ENCODE results near the gene RIT2.

Gene RIT2

GRCh38 chr18:43115076-43115921, at the start of gene RIT2:
Gene RIT2 (minus strand): TSS chr18:43115685.
- no peak for DNase-seq

- DNase-seq = no peak
Observed at GRCh38 chr18:43161528-43161927, 46.0 kb upstream of the RIT2 start.

GRCh38 chr18:43160509-43160908, 45.0 kb upstream of the RIT2 start:
- DNase-seq = no peak

- DNase-seq = no peak
Observed at GRCh38 chr18:43159926-43160325, 44.4 kb upstream of the RIT2 start.

- DNase-seq = no peak
Observed at GRCh38 chr18:43159086-43159770, 43.7 kb upstream of the RIT2 start.

GRCh38 chr18:43158381-43158780, 42.9 kb upstream of the RIT2 start:
- no peak for DNase-seq

GRCh38 chr18:43155842-43156241, 40.4 kb upstream of the RIT2 start:
- no peak for DNase-seq

- no peak for DNase-seq
Observed at GRCh38 chr18:43148231-43148630, 32.7 kb upstream of the RIT2 start.

GRCh38 chr18:43141208-43141607, 25.7 kb upstream of the RIT2 start:
- no peak for DNase-seq

GRCh38 chr18:43139288-43139946, 23.9 kb upstream of the RIT2 start:
- DNase-seq = no peak

- no peak for DNase-seq
Observed at GRCh38 chr18:43134876-43135275, 19.4 kb upstream of the RIT2 start.

- no peak for DNase-seq
Observed at GRCh38 chr18:43130716-43131260, 15.3 kb upstream of the RIT2 start.

- DNase-seq = peak; percentile 63
Observed at GRCh38 chr18:43129946-43130524, 14.6 kb upstream of the RIT2 start.

- no peak for DNase-seq
Observed at GRCh38 chr18:43125471-43125870, 10.0 kb upstream of the RIT2 start.

- no peak for DNase-seq
Observed at GRCh38 chr18:43122955-43123354, 7.5 kb upstream of the RIT2 start.

GRCh38 chr18:43116699-43117294, 1.3 kb upstream of the RIT2 start:
- no peak for DNase-seq

GRCh38 chr18:43113220-43113895, 2.1 kb downstream of the RIT2 start:
- no peak for DNase-seq

- DNase-seq = no peak
Observed at GRCh38 chr18:43108882-43109281, 6.6 kb downstream of the RIT2 start.

GRCh38 chr18:43108469-43108868, 7.0 kb downstream of the RIT2 start:
- DNase-seq = no peak

- DNase-seq = no peak
Observed at GRCh38 chr18:43093646-43094045, 21.8 kb downstream of the RIT2 start.

GRCh38 chr18:43092539-43092938, 22.9 kb downstream of the RIT2 start:
- DNase-seq = no peak

GRCh38 chr18:43081396-43081795, 34.1 kb downstream of the RIT2 start:
- DNase-seq = no peak

Data from NCI-H774 (cell line).